MM.1S (cell line): ENCODE data around the gene PLXND1.

Experiments used
- CTCF ChIP-seq: fragments of 300-600 bp; sonication (generic); IDR thresholded peaks from 2 replicates; pipeline ENCODE4 v1.5.1; 2016; ENCODE audit warnings: antibody characterized with exemption, low read length, mixed read lengths
- EZH2 ChIP-seq: fragments of 300-600 bp; sonication (generic); optimal IDR thresholded peaks from 2 replicates; pipeline ENCODE3; 2017; ENCODE audit warnings: low read depth, mild to moderate bottlenecking, antibody characterized with exemption, low read length, mixed read lengths

GRCh38 chr3:129512595-129512994 is 93.9 kb downstream of the PLXND1 start:
- TF ChIP-seq CTCF (no peak), EZH2 (no peak)
